ENCODE data around the gene COL20A1. TPM values are rescaled to one million over a fixed set of nuclear protein-coding genes. Genes with fewer than 3 reads are reported as not detected.

The COL20A1 gene
- polyA plus RNA-seq, 2 of the 4 experiments (the other 2 are of a cell fraction) = 0.21 to 0.93 TPM

DNA sequence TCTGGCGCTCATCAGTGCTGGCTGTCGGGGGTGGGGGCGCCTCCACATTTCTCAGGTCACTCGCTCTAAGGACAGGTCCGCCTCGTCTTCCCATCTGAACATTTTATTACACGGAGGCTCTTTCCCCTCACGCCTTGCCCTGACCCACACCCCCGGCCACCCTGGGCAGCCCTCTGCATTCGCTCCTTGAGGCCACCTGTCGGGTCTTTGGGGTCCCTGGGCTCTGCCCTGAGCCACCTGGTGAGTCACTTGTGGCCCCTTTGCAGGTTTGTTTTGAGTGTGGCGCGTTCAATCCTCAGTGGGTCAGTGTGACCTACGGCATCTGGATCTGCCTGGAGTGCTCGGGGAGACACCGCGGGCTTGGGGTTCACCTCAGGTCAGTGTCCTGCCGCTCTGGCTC is 17.2 kb upstream of the COL20A1 start (continued):
- TF ChIP-seq, protein P1, sequence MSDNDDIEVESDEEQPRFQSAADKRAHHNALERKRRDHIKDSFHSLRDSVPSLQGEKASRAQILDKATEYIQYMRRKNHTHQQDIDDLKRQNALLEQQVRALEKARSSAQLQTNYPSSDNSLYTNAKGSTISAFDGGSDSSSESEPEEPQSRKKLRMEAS (IDR thresholded peaks at IDR 0.05) = no peak

DNA sequence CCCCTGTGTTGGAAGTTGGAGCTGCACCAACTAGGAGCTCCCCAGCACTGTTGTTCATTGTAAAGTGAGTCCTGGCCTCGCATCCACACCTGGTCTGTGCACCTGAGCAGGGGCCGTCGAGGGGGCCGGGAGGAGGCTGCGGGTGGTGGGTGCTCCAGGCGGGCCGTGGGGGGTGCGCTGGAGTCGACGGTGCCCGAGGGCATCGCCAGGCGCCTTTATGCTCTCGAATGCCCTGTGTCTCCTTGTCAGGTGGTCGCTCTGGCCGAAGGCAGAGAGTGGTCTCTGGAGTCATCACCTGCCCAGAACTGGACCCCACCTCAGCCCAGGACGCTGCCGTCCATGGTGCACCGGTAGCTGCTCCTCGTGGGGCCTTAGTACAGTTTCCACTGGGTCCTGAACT is 16.0 kb upstream of the COL20A1 start:
- TF ChIP-seq HOXA7 (CRISPR knock-in tag; IDR thresholded peaks at IDR 0.05) (no peak), HDAC2 (IDR thresholded peaks at IDR 0.05) (no peak), KDM1A (IDR thresholded peaks at IDR 0.05; ENCODE audit: low read depth) (no peak), RFX5 (IDR thresholded peaks at IDR 0.05) (no peak), JUNB (IDR thresholded peaks at IDR 0.05) (no peak), RNF2 (IDR thresholded peaks at IDR 0.05; ENCODE audit: borderline replicate concordance, low read depth) (no peak), RARB (CRISPR knock-in tag; IDR thresholded peaks at IDR 0.05) (no peak), JUN (IDR thresholded peaks at IDR 0.05) (no peak), BHLHE40 (IDR thresholded peaks at IDR 0.05; ENCODE audit: low read depth, low read length) (no peak), CBX2 (IDR thresholded peaks at IDR 0.05; ENCODE audit: borderline replicate concordance, low read depth) (no peak), POLR2AphosphoS2 (conservative IDR thresholded peaks at IDR 0.05; ENCODE audit: low read length) (no peak), ZC3H11A (IDR thresholded peaks at IDR 0.05) (no peak), CHD2 (IDR thresholded peaks at IDR 0.05; ENCODE audit: low read length, partially characterized antibody) (no peak), CBX8 (IDR thresholded peaks at IDR 0.05) (no peak), FOXS1 (CRISPR knock-in tag; IDR thresholded peaks at IDR 0.05) (no peak), KDM5A (IDR thresholded peaks at IDR 0.05) (no peak)
- TF ChIP-seq, protein P2, sequence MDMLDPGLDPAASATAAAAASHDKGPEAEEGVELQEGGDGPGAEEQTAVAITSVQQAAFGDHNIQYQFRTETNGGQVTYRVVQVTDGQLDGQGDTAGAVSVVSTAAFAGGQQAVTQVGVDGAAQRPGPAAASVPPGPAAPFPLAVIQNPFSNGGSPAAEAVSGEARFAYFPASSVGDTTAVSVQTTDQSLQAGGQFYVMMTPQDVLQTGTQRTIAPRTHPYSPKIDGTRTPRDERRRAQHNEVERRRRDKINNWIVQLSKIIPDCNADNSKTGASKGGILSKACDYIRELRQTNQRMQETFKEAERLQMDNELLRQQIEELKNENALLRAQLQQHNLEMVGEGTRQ (IDR thresholded peaks at IDR 0.05) = no peak
- TF ChIP-seq, protein P3, sequence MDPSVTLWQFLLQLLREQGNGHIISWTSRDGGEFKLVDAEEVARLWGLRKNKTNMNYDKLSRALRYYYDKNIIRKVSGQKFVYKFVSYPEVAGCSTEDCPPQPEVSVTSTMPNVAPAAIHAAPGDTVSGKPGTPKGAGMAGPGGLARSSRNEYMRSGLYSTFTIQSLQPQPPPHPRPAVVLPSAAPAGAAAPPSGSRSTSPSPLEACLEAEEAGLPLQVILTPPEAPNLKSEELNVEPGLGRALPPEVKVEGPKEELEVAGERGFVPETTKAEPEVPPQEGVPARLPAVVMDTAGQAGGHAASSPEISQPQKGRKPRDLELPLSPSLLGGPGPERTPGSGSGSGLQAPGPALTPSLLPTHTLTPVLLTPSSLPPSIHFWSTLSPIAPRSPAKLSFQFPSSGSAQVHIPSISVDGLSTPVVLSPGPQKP (IDR thresholded peaks at IDR 0.05; ENCODE audit: low read depth, low read length) = no peak
- Histone ChIP-seq H3K27ac (no peak overlapping the region), H3K9me3 (no peaks in the 10 kb centered on the region), H3K4me3 (no peak overlapping the region), H3K4me1 (peaks cover 17% of the 10 kb centered on the region; the same call in 2 of the 3 replicates), H3K4me2 (no peak overlapping the region)
- no peak for ATAC-seq
- no peak for FAIRE-seq
- WGBS (ENCODE audit: missing lambda C conversion rate) = 96% methylated on average over 19 of the region's 20 CpGs
- CTCF ChIA-PET = interaction anchor here (0.7 to 30.4 kb wide), 7 partner anchors 8 to 51 kb away, joined by 3 to 401 read pairs (median 6); no protein-coding TSS in a partner anchor
- DNase-seq (ENCODE audit: low read depth in 1 of 2, low spot score in 1 of 2) = no peak
- POLR2A ChIA-PET = interaction anchor here (1.1 kb wide), 1 partner anchor 45 kb away, joined by 3 read pairs; no protein-coding TSS in a partner anchor

DNA sequence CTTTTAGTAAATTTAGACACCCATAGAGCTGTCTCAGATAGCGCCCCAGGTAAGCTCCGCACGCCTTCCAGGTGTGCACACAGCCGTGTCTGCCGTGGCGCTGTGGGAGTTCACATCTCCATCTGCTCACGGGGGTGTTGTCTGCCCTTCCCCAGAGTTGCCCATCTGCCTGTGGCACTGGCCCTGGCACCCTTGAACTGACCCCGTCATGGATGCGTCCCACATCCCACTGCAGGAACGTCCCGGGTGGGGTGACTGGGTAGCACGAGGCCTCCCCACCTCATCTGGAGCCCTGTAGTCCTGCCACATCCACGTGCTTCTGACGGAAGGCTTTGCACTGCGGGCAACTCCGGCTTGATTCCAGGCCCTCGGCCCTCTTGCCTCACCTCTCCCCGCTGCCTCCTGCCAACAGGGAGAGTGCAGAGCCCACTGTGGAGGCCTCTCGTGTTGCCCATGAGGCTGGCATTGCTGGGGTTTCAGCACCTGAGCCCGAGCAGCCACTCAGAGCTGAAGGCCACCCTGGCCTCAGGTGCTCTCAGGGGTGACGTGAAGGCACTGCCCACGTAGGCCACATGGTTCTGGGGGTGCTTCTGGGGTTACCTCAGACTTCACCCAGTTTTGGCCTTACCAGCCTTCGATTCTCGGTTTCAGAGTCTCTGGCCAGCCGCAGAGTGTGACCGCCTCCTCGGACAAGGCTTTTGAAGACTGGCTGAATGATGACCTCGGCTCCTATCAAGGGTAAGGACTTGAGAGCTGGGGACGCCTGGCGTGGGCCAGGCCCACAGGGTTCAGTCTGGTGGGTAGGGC is 15.3 kb upstream of the COL20A1 start:
- Histone ChIP-seq H3K27ac (no peak overlapping the region), H3K4me3 (no peak overlapping the region), H3K4me1 (peaks cover 17% of the 10 kb centered on the region; the same call in 2 of the 3 replicates), H3K9me3 (no peaks in the 10 kb centered on the region), H3K4me2 (no peak overlapping the region)
- ChIA-PET CTCF (interaction anchor here (0.7 to 30.4 kb wide), 8 partner anchors 7 to 52 kb away, joined by 3 to 401 read pairs (median 6); no protein-coding TSS in a partner anchor), POLR2A (interaction anchor here (1.1 kb wide), 1 partner anchor 45 kb away, joined by 3 read pairs; no protein-coding TSS in a partner anchor)
- WGBS (ENCODE audit: missing lambda C conversion rate) = 95% methylated on average over 28 of the region's 30 CpGs
- no peak for ATAC-seq
- no peak for FAIRE-seq
- no peak for DNase-seq (ENCODE audit: low read depth in 1 of 2, low spot score in 1 of 2)
- TF ChIP-seq HOXB13 (CRISPR knock-in tag; IDR thresholded peaks at IDR 0.05; ENCODE audit: low read depth) = no peak
- TF ChIP-seq, protein P4, sequence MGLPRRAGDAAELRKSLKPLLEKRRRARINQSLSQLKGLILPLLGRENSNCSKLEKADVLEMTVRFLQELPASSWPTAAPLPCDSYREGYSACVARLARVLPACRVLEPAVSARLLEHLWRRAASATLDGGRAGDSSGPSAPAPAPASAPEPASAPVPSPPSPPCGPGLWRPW (IDR thresholded peaks at IDR 0.05) = no peak
- no peak for TF ChIP-seq SMC3 (IDR thresholded peaks at IDR 0.05)
- TF ChIP-seq, protein P5, sequence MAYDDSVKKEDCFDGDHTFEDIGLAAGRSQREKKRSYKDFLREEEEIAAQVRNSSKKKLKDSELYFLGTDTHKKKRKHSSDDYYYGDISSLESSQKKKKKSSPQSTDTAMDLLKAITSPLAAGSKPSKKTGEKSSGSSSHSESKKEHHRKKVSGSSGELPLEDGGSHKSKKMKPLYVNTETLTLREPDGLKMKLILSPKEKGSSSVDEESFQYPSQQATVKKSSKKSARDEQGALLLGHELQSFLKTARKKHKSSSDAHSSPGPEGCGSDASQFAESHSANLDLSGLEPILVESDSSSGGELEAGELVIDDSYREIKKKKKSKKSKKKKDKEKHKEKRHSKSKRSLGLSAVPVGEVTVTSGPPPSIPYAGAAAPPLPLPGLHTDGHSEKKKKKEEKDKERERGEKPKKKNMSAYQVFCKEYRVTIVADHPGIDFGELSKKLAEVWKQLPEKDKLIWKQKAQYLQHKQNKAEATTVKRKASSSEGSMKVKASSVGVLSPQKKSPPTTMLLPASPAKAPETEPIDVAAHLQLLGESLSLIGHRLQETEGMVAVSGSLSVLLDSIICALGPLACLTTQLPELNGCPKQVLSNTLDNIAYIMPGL (CRISPR knock-in tag; IDR thresholded peaks at IDR 0.05; ENCODE audit: borderline replicate concordance) = no peak
- TF ChIP-seq ZFP36 (IDR thresholded peaks at IDR 0.05; ENCODE audit: borderline replicate concordance, partially characterized antibody) = no peak
- no peak for TF ChIP-seq RCOR1 (IDR thresholded peaks at IDR 0.05; ENCODE audit: low read depth, low read length)
- TF ChIP-seq FOSB (CRISPR knock-in tag; IDR thresholded peaks at IDR 0.05) = no peak
- TF ChIP-seq, protein P6, sequence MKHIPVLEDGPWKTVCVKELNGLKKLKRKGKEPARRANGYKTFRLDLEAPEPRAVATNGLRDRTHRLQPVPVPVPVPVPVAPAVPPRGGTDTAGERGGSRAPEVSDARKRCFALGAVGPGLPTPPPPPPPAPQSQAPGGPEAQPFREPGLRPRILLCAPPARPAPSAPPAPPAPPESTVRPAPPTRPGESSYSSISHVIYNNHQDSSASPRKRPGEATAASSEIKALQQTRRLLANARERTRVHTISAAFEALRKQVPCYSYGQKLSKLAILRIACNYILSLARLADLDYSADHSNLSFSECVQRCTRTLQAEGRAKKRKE (CRISPR knock-in tag; IDR thresholded peaks at IDR 0.05; ENCODE audit: low read depth) = no peak
- TF ChIP-seq ZC3H11A (IDR thresholded peaks at IDR 0.05) = no peak
- TF ChIP-seq MAFK (IDR thresholded peaks at IDR 0.05; ENCODE audit: partially characterized antibody) = no peak
- TF ChIP-seq, protein P3 (IDR thresholded peaks at IDR 0.05; ENCODE audit: low read depth, low read length) = no peak
- TF ChIP-seq RAD21 (conservative IDR thresholded peaks at IDR 0.05 in 1 of 2, IDR thresholded peaks at IDR 0.05 in 1 of 2) = no peak

Data from A549 (cell line).